Loucy (cell line): Measurements from ENCODE around the gene ANGPTL2.

Source experiments
- H2AFZ ChIP-seq: fragments of 200-600 bp; sonication (generic); 2 replicates; pipeline ENCODE4 v1.6.0; 2016; ENCODE audit warnings: antibody characterized with exemption, mild to moderate bottlenecking, low read length, moderate library complexity
- H3F3A ChIP-seq: fragments of 200-600 bp; 2 replicates; pipeline ENCODE4 v1.6.0; 2016; ENCODE audit warnings: antibody characterized with exemption, low read depth, mild to moderate bottlenecking
- H3K27me3 ChIP-seq: fragments of 200-600 bp; sonication (generic); 2 replicates; pipeline ENCODE4 v1.6.1; 2014; ENCODE audit warnings: low read length, mild to moderate bottlenecking; ENCODE audit not compliant: insufficient read depth, poor library complexity, severe bottlenecking
- H3K36me3 ChIP-seq: fragments of 200-600 bp; sonication (generic); 2 replicates; pipeline ENCODE4 v1.6.1; 2016; ENCODE audit warnings: low read length; ENCODE audit not compliant: insufficient read depth
- H3K4me1 ChIP-seq: fragments of 200-600 bp; sonication (generic); 2 replicates; pipeline ENCODE4 v1.5.1; 2014; ENCODE audit warnings: low read length, mild to moderate bottlenecking; ENCODE audit not compliant: insufficient read depth, poor library complexity, severe bottlenecking
- H3K4me2 ChIP-seq: fragments of 200-600 bp; sonication (generic); 2 replicates; pipeline ENCODE4 v1.6.0; 2014; ENCODE audit warnings: antibody characterized with exemption, low read length, low read depth, mild to moderate bottlenecking; ENCODE audit not compliant: poor library complexity, severe bottlenecking
- H3K4me3 ChIP-seq: fragments of 200-600 bp; sonication (generic); 2 replicates; pipeline ENCODE4 v1.5.1; 2014; ENCODE audit warnings: low read length, mild to moderate bottlenecking, mixed read lengths; ENCODE audit not compliant: poor library complexity, severe bottlenecking
- H3K79me2 ChIP-seq: fragments of 200-600 bp; sonication (generic); 2 replicates; pipeline ENCODE4 v1.6.1; 2014; ENCODE audit warnings: low read length; ENCODE audit not compliant: insufficient read depth
- H3K9ac ChIP-seq: fragments of 200-600 bp; sonication (generic); 2 replicates; pipeline ENCODE4 v1.6.0; 2014; ENCODE audit warnings: mild to moderate bottlenecking, low read depth, low read length, moderate library complexity; ENCODE audit not compliant: poor library complexity, severe bottlenecking
- H3K9me2 ChIP-seq: fragments of 200-600 bp; sonication (generic); replicated peaks from 2 replicates; pipeline ENCODE4 v1.6.1; 2016; ENCODE audit warnings: low read depth, low read length, mixed read lengths
- H3K9me3 ChIP-seq: fragments of 200-600 bp; sonication (generic); 2 replicates; pipeline ENCODE4 v1.6.1; 2014; ENCODE audit warnings: mild to moderate bottlenecking, antibody characterized with exemption, low read length, low read depth; ENCODE audit not compliant: insufficient read depth
- H4K20me1 ChIP-seq: fragments of 200-600 bp; sonication (generic); 2 replicates; pipeline ENCODE4 v1.6.0; 2014; ENCODE audit warnings: antibody characterized with exemption, low read length, mild to moderate bottlenecking; ENCODE audit not compliant: insufficient read depth, poor library complexity, severe bottlenecking
- EZH2phosphoT487 ChIP-seq: fragments of 200-600 bp; IDR thresholded peaks from 2 replicates; pipeline ENCODE4 v1.6.1; 2018; ENCODE audit warnings: antibody characterized with exemption, mild to moderate bottlenecking, moderate library complexity, borderline replicate concordance
- TF ChIP-seq, protein P1 (sequence below): fragments of 200-600 bp; sonication (generic); conservative IDR thresholded peaks from 2 replicates; pipeline ENCODE4 v1.5.1; 2014; ENCODE audit warnings: mild to moderate bottlenecking, antibody characterized with exemption, low read length

Gene ANGPTL2

GRCh38 chr9:127092041-127092608 is 30.3 kb downstream of the ANGPTL2 start:
- Histone ChIP-seq H3K4me3 (no peak overlapping the region), H3K79me2 (no peaks in the 10 kb centered on the region), H3K9me3 (no peaks in the 10 kb centered on the region), H3K9ac (no peak overlapping the region), H2AFZ (no peak overlapping the region), H3K36me3 (no peaks in the 10 kb centered on the region), H3K4me1 (peaks cover 9% of the 10 kb centered on the region), H3K27me3 (no peaks in the 10 kb centered on the region), H3K9me2 (no peaks in the 10 kb centered on the region), H3F3A (no peaks in the 10 kb centered on the region), H4K20me1 (no peaks in the 10 kb centered on the region), H3K4me2 (no peak overlapping the region)
- no peak for TF ChIP-seq EZH2phosphoT487
- TF ChIP-seq, protein P1, sequence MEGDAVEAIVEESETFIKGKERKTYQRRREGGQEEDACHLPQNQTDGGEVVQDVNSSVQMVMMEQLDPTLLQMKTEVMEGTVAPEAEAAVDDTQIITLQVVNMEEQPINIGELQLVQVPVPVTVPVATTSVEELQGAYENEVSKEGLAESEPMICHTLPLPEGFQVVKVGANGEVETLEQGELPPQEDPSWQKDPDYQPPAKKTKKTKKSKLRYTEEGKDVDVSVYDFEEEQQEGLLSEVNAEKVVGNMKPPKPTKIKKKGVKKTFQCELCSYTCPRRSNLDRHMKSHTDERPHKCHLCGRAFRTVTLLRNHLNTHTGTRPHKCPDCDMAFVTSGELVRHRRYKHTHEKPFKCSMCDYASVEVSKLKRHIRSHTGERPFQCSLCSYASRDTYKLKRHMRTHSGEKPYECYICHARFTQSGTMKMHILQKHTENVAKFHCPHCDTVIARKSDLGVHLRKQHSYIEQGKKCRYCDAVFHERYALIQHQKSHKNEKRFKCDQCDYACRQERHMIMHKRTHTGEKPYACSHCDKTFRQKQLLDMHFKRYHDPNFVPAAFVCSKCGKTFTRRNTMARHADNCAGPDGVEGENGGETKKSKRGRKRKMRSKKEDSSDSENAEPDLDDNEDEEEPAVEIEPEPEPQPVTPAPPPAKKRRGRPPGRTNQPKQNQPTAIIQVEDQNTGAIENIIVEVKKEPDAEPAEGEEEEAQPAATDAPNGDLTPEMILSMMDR: no peak

GRCh38 chr9:127091526-127091925 is 30.9 kb downstream of the ANGPTL2 start:
- Histone ChIP-seq H3K36me3 (no peaks in the 10 kb centered on the region), H3F3A (no peaks in the 10 kb centered on the region), H3K9me2 (no peaks in the 10 kb centered on the region), H3K4me2 (no peak overlapping the region), H3K79me2 (no peaks in the 10 kb centered on the region), H2AFZ (no peak overlapping the region), H3K4me3 (no peak overlapping the region), H3K4me1 (peaks cover 9% of the 10 kb centered on the region), H3K27me3 (no peaks in the 10 kb centered on the region), H3K9me3 (no peaks in the 10 kb centered on the region), H4K20me1 (no peaks in the 10 kb centered on the region), H3K9ac (no peak overlapping the region)
- no peak for TF ChIP-seq EZH2phosphoT487
- TF ChIP-seq, protein P1: no peak

DNA sequence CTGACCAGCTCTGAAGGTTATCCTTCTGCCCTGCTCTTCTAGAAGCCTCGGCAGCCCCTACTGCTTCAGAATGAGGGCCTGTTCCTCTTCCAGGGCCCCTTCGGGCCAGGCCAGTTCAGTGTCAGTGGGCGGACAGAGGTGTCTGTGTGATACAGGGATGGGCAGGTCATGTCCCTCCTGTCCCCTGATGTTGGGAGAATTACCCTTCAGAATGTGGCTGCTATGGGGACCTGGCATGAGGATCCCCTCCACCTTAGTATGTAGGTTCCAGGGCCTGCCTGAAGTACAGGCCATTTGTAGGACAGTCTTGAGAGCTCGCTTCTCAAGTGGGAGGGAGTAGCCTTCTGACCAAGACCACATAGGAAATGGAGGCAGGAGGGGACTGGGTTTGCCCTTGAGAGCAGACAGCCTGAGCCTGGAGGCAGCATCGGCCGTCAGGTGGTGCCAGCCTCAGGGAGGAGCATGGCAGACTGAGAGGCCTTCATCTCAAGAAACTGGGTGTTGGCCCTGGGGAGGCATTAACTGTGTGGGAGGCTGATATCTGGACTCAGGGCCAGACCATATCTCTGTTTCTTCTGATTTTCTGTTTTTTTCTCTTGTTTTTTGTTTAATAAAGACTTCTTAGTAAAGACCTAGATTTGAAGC is 32.0 kb downstream of the ANGPTL2 start:
- Histone ChIP-seq H3K9ac (no peak overlapping the region), H3K9me2 (no peaks in the 10 kb centered on the region), H3K36me3 (no peaks in the 10 kb centered on the region), H3K79me2 (no peaks in the 10 kb centered on the region), H3K4me3 (no peak overlapping the region), H3K4me1 (no peaks in the 10 kb centered on the region), H3F3A (no peaks in the 10 kb centered on the region), H3K9me3 (no peaks in the 10 kb centered on the region), H3K4me2 (no peak overlapping the region), H3K27me3 (no peaks in the 10 kb centered on the region), H2AFZ (no peak overlapping the region), H4K20me1 (no peaks in the 10 kb centered on the region)
- TF ChIP-seq, protein P1: no peak
- TF ChIP-seq EZH2phosphoT487: no peak
